HUES64 (cell line): ENCODE data around the gene HSD11B1L.
A peak's percentile ranks its signal among the peaks of the same experiment; 100 is the strongest.

Experiments
- H3K27ac ChIP-seq: 2 replicates; pipeline ENCODE4 v1.7.0; 2013; ENCODE audit warnings: low read depth, low read length, inconsistent platforms
- H3K27me3 ChIP-seq: 2 replicates; pipeline ENCODE4 v1.6.1; 2013; ENCODE audit warnings: mild to moderate bottlenecking, low read length; ENCODE audit not compliant: insufficient read depth
- H3K36me3 ChIP-seq: 2 replicates; pipeline ENCODE4 v1.6.1; 2013; ENCODE audit warnings: mild to moderate bottlenecking, low read length; ENCODE audit not compliant: insufficient read depth
- H3K4me1 ChIP-seq: 2 replicates; pipeline ENCODE4 v1.6.1; 2013; ENCODE audit warnings: mild to moderate bottlenecking, low read length, moderate library complexity; ENCODE audit not compliant: insufficient read depth
- H3K4me3 ChIP-seq: 2 replicates; pipeline ENCODE4 v1.5.1; 2013; ENCODE audit warnings: mild to moderate bottlenecking, low read length, moderate library complexity
- H3K9ac ChIP-seq: 2 replicates; pipeline ENCODE4 v1.6.1; 2013; ENCODE audit warnings: mild to moderate bottlenecking, low read depth, low read length
- H3K9me3 ChIP-seq: 2 replicates; pipeline ENCODE4 v1.6.1; 2013; ENCODE audit warnings: low read depth, low read length; ENCODE audit not compliant: insufficient read depth
- WGBS: fragments of 150-250, 120-280 bp; methylation state at CpG from one replicate; pipeline ENCODE4 v1.1.7; 2013; ENCODE audit warnings: missing lambda C conversion rate; 5-methylcytosine and 5-hydroxymethylcytosine counted together

The HSD11B1L gene

GRCh38 chr19:5679289-5680083 is 1.3 kb upstream of the HSD11B1L start:
- WGBS, result 53% methylated on average over 26 of the region's 26 CpGs
- Histone ChIP-seq H3K27ac (no peak overlapping the region), H3K9ac (peak overlapping the region; percentile 68), H3K9me3 (no peaks in the 10 kb centered on the region), H3K27me3 (no peaks in the 10 kb centered on the region), H3K4me1 (no peaks in the 10 kb centered on the region; the same call in 1 of the 2 replicates), H3K36me3 (no peaks in the 10 kb centered on the region), H3K4me3 (peak overlapping the region; percentile 77)

- H3K27me3 ChIP-seq, result no peaks in the 10 kb centered on the region
- WGBS, result 3% methylated on average over 23 of the region's 23 CpGs
- H3K4me1 ChIP-seq, result no peaks in the 10 kb centered on the region
- no peaks in the 10 kb centered on the region for H3K9me3 ChIP-seq
- peak overlapping the region; percentile 52 for H3K27ac ChIP-seq
- peak overlapping the region; percentile 77 for H3K4me3 ChIP-seq
- no peaks in the 10 kb centered on the region for H3K36me3 ChIP-seq
- H3K9ac ChIP-seq, result peak overlapping the region; percentile 68
Measured at GRCh38 chr19:5680084-5680436, 767 bp upstream of the HSD11B1L start.

- Histone ChIP-seq H3K4me1 (no peaks in the 10 kb centered on the region), H3K9ac (peak overlapping the region; percentile 52), H3K27ac (no peak overlapping the region), H3K27me3 (no peaks in the 10 kb centered on the region), H3K4me3 (peak overlapping the region; percentile 77), H3K9me3 (no peaks in the 10 kb centered on the region), H3K36me3 (no peaks in the 10 kb centered on the region)
- WGBS, result 74% methylated on average over 17 of the region's 17 CpGs
Measured at GRCh38 chr19:5681391-5682106, 722 bp downstream of the HSD11B1L start.

- Histone ChIP-seq H3K9ac (no peak overlapping the region), H3K27me3 (no peaks in the 10 kb centered on the region), H3K27ac (no peak overlapping the region), H3K4me3 (0 out of 2 replicates have a peak overlapping the region, but pooled peaks have one; percentile 77), H3K9me3 (no peaks in the 10 kb centered on the region), H3K4me1 (no peaks in the 10 kb centered on the region), H3K36me3 (no peaks in the 10 kb centered on the region)
- 89% methylated on average over 3 of the region's 3 CpGs for WGBS
Measured at GRCh38 chr19:5682107-5682482, 1.3 kb downstream of the HSD11B1L start.

GRCh38 chr19:5683177-5683886 is 2.5 kb downstream of the HSD11B1L start:
- H3K4me3 ChIP-seq, result no peak overlapping the region
- H3K27me3 ChIP-seq, result no peaks in the 10 kb centered on the region
- H3K36me3 ChIP-seq, result no peaks in the 10 kb centered on the region
- no peaks in the 10 kb centered on the region for H3K9me3 ChIP-seq
- H3K27ac ChIP-seq, result no peak overlapping the region
- no peak overlapping the region for H3K9ac ChIP-seq
- no peaks in the 10 kb centered on the region for H3K4me1 ChIP-seq
- 93% methylated on average over 10 of the region's 10 CpGs for WGBS

GRCh38 chr19:5684694-5685430 is 4.0 kb downstream of the HSD11B1L start:
- Histone ChIP-seq H3K9ac (no peak overlapping the region), H3K36me3 (no peaks in the 10 kb centered on the region), H3K9me3 (no peaks in the 10 kb centered on the region), H3K27ac (no peak overlapping the region), H3K4me3 (no peak overlapping the region), H3K27me3 (no peaks in the 10 kb centered on the region), H3K4me1 (no peaks in the 10 kb centered on the region)
- WGBS, result 90% methylated on average over 21 of the region's 22 CpGs

GRCh38 chr19:5686326-5686646 is 5.5 kb downstream of the HSD11B1L start:
- H3K27ac ChIP-seq, result no peak overlapping the region

GRCh38 chr19:5686647-5687359 is 6.0 kb downstream of the HSD11B1L start:
- Histone ChIP-seq H3K4me1 (no peaks in the 10 kb centered on the region), H3K9me3 (no peaks in the 10 kb centered on the region), H3K4me3 (peak overlapping the region; percentile 75), H3K27me3 (no peaks in the 10 kb centered on the region), H3K36me3 (peaks cover 9% of the 10 kb centered on the region), H3K9ac (peak overlapping the region; percentile 60), H3K27ac (peak overlapping the region; percentile 69; the same call in 1 of the 2 replicates)
- WGBS, result under 1% methylated on average over 59 of the region's 59 CpGs

More at GRCh38 chr19:5686326-5686646, 5.5 kb downstream of the HSD11B1L start:
- no peaks in the 10 kb centered on the region for H3K4me1 ChIP-seq
- H3K9ac ChIP-seq, result no peak overlapping the region
- WGBS, result 40% methylated on average over 16 of the region's 16 CpGs
- H3K9me3 ChIP-seq, result no peaks in the 10 kb centered on the region
- H3K4me3 ChIP-seq, result peak overlapping the region; percentile 75
- H3K27me3 ChIP-seq, result no peaks in the 10 kb centered on the region
- 0 out of 2 replicates have a peak, but pooled peaks cover 3% of the 10 kb centered on the region for H3K36me3 ChIP-seq

GRCh38 chr19:5687360-5688198 is 6.8 kb downstream of the HSD11B1L start:
- Histone ChIP-seq H3K36me3 (peaks cover 16% of the 10 kb centered on the region), H3K9ac (0 out of 2 replicates have a peak overlapping the region, but pooled peaks have one; percentile 19)
- 71% methylated on average over 76 of the region's 76 CpGs for WGBS

More at GRCh38 chr19:5687360-5688198, 6.8 kb downstream of the HSD11B1L start:
- Histone ChIP-seq H3K4me1 (no peaks in the 10 kb centered on the region), H3K4me3 (peak overlapping the region; percentile 40; the same call in 1 of the 2 replicates), H3K9me3 (no peaks in the 10 kb centered on the region), H3K27me3 (no peaks in the 10 kb centered on the region), H3K27ac (no peak overlapping the region)
